CD4-positive, alpha-beta T cell treated with Interleukin-21 for 1 hour (primary cell): ENCODE data around the gene ITGA1.
"Not testable (repeated sequence)": the region's sequence is repeated elsewhere in the genome, so short reads cannot be mapped to it uniquely, and the experiment has no call there.

Experiments used
- DNase-seq: peaks from one replicate; pipeline ENCODE4 v3.0.0-alpha.2; 2020

ITGA1 gene

GRCh38 chr5:52909192-52909591, 121.5 kb downstream of the ITGA1 start:
- no peak for DNase-seq

- no peak for DNase-seq
Measured at GRCh38 chr5:52910071-52910470, 122.4 kb downstream of the ITGA1 start.

GRCh38 chr5:52915176-52915875, 127.6 kb downstream of the ITGA1 start:
- DNase-seq: peak; percentile 76

- DNase-seq: no peak
Measured at GRCh38 chr5:52920929-52921328, 133.2 kb downstream of the ITGA1 start.

GRCh38 chr5:52922384-52922783, 134.7 kb downstream of the ITGA1 start:
- no peak for DNase-seq

GRCh38 chr5:52924456-52924855, 136.7 kb downstream of the ITGA1 start:
- DNase-seq: no peak

GRCh38 chr5:52925001-52925400, 137.3 kb downstream of the ITGA1 start:
- DNase-seq: no peak

- DNase-seq: no peak
Measured at GRCh38 chr5:52928689-52929088, 141.0 kb downstream of the ITGA1 start.

- DNase-seq: no peak
Measured at GRCh38 chr5:52938226-52938625, 150.5 kb downstream of the ITGA1 start.

- no peak for DNase-seq
Measured at GRCh38 chr5:52943285-52943684, 155.6 kb downstream of the ITGA1 start.

- no peak for DNase-seq
Measured at GRCh38 chr5:52943808-52944207, 156.1 kb downstream of the ITGA1 start.

- DNase-seq: no peak
Measured at GRCh38 chr5:52945040-52945439, 157.3 kb downstream of the ITGA1 start.

- no peak for DNase-seq
Measured at GRCh38 chr5:52947208-52947607, 159.5 kb downstream of the ITGA1 start.

GRCh38 chr5:52947851-52948250, 160.1 kb downstream of the ITGA1 start:
- no peak for DNase-seq

GRCh38 chr5:52948418-52949076, 160.8 kb downstream of the ITGA1 start:
- DNase-seq: peak; percentile 77

- DNase-seq: no peak
Measured at GRCh38 chr5:52950686-52951085, 163.0 kb downstream of the ITGA1 start.

GRCh38 chr5:52952483-52952882, 164.8 kb downstream of the ITGA1 start:
- no peak for DNase-seq

- DNase-seq: no peak
Measured at GRCh38 chr5:52956014-52956413, 168.3 kb downstream of the ITGA1 start.

GRCh38 chr5:52956915-52957747, 169.4 kb downstream of the ITGA1 start:
- DNase-seq: no peak

GRCh38 chr5:52961274-52961681, 173.6 kb downstream of the ITGA1 start:
- DNase-seq: no peak

GRCh38 chr5:52963636-52964035, 175.9 kb downstream of the ITGA1 start:
- DNase-seq: no peak

GRCh38 chr5:52964138-52964537, 176.4 kb downstream of the ITGA1 start:
- DNase-seq: no peak

GRCh38 chr5:52976157-52976556, 188.4 kb downstream of the ITGA1 start:
- DNase-seq: not testable (repeated sequence)
